ENCODE data around the gene KLK1.
"Not testable (repeated sequence)": the region's sequence is repeated elsewhere in the genome, so short reads cannot be mapped to it uniquely, and the experiment has no call there.

DNA sequence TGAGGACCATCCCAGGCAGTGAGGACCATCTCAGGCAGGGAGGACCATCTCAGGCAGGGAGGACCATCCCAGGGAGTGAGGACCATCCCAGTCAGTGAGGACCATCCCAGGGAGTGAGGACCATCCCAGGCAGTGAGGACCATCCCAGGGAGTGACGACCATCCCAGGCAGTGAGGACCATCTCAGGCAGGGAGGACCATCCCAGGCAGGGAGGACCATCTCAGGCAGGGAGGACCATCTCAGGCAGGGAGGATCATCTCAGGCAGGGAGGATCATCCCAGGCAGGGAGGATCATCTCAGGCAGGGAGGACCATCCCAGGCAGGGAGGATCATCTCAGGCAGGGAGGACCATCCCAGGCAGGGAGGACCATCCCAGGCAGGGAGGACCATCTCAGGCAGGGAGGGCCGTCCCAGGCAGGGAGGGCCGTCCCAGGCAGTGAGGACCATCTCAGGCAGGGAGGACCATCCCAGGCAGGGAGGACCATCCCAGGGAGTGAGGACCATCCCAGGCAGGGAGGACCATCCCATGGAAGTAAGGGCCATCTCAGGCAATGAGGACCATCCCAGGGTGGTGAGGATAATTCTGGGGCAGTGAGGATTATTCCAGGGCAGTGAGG, 11.9 kb downstream of the KLK1 start:
- TF ChIP-seq, protein P1, sequence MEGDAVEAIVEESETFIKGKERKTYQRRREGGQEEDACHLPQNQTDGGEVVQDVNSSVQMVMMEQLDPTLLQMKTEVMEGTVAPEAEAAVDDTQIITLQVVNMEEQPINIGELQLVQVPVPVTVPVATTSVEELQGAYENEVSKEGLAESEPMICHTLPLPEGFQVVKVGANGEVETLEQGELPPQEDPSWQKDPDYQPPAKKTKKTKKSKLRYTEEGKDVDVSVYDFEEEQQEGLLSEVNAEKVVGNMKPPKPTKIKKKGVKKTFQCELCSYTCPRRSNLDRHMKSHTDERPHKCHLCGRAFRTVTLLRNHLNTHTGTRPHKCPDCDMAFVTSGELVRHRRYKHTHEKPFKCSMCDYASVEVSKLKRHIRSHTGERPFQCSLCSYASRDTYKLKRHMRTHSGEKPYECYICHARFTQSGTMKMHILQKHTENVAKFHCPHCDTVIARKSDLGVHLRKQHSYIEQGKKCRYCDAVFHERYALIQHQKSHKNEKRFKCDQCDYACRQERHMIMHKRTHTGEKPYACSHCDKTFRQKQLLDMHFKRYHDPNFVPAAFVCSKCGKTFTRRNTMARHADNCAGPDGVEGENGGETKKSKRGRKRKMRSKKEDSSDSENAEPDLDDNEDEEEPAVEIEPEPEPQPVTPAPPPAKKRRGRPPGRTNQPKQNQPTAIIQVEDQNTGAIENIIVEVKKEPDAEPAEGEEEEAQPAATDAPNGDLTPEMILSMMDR (IDR thresholded peaks at IDR 0.05): not testable (repeated sequence)
- not testable (repeated sequence) for TF ChIP-seq POLR2A (IDR thresholded peaks at IDR 0.05; ENCODE audit: low read length); TFCP2L1 (CRISPR knock-in tag; IDR thresholded peaks at IDR 0.05); HDAC2 (IDR thresholded peaks at IDR 0.05); MAFK (IDR thresholded peaks at IDR 0.05; ENCODE audit: partially characterized antibody); PHF8 (IDR thresholded peaks at IDR 0.05; ENCODE audit: borderline replicate concordance, low read depth); HOXA7 (CRISPR knock-in tag; IDR thresholded peaks at IDR 0.05); EP300 (IDR thresholded peaks at IDR 0.05); RFX5 (IDR thresholded peaks at IDR 0.05); CEBPB (IDR thresholded peaks at IDR 0.05)
- TF ChIP-seq, protein P2, sequence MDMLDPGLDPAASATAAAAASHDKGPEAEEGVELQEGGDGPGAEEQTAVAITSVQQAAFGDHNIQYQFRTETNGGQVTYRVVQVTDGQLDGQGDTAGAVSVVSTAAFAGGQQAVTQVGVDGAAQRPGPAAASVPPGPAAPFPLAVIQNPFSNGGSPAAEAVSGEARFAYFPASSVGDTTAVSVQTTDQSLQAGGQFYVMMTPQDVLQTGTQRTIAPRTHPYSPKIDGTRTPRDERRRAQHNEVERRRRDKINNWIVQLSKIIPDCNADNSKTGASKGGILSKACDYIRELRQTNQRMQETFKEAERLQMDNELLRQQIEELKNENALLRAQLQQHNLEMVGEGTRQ (IDR thresholded peaks at IDR 0.05): not testable (repeated sequence)
- TF ChIP-seq, protein P3, sequence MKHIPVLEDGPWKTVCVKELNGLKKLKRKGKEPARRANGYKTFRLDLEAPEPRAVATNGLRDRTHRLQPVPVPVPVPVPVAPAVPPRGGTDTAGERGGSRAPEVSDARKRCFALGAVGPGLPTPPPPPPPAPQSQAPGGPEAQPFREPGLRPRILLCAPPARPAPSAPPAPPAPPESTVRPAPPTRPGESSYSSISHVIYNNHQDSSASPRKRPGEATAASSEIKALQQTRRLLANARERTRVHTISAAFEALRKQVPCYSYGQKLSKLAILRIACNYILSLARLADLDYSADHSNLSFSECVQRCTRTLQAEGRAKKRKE (CRISPR knock-in tag; IDR thresholded peaks at IDR 0.05; ENCODE audit: low read depth): not testable (repeated sequence)
- TF ChIP-seq, protein P4, sequence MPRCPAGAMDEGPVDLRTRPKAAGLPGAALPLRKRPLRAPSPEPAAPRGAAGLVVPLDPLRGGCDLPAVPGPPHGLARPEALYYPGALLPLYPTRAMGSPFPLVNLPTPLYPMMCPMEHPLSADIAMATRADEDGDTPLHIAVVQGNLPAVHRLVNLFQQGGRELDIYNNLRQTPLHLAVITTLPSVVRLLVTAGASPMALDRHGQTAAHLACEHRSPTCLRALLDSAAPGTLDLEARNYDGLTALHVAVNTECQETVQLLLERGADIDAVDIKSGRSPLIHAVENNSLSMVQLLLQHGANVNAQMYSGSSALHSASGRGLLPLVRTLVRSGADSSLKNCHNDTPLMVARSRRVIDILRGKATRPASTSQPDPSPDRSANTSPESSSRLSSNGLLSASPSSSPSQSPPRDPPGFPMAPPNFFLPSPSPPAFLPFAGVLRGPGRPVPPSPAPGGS (IDR thresholded peaks at IDR 0.05): not testable (repeated sequence)
- TF ChIP-seq, protein P5, sequence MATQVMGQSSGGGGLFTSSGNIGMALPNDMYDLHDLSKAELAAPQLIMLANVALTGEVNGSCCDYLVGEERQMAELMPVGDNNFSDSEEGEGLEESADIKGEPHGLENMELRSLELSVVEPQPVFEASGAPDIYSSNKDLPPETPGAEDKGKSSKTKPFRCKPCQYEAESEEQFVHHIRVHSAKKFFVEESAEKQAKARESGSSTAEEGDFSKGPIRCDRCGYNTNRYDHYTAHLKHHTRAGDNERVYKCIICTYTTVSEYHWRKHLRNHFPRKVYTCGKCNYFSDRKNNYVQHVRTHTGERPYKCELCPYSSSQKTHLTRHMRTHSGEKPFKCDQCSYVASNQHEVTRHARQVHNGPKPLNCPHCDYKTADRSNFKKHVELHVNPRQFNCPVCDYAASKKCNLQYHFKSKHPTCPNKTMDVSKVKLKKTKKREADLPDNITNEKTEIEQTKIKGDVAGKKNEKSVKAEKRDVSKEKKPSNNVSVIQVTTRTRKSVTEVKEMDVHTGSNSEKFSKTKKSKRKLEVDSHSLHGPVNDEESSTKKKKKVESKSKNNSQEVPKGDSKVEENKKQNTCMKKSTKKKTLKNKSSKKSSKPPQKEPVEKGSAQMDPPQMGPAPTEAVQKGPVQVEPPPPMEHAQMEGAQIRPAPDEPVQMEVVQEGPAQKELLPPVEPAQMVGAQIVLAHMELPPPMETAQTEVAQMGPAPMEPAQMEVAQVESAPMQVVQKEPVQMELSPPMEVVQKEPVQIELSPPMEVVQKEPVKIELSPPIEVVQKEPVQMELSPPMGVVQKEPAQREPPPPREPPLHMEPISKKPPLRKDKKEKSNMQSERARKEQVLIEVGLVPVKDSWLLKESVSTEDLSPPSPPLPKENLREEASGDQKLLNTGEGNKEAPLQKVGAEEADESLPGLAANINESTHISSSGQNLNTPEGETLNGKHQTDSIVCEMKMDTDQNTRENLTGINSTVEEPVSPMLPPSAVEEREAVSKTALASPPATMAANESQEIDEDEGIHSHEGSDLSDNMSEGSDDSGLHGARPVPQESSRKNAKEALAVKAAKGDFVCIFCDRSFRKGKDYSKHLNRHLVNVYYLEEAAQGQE (IDR thresholded peaks at IDR 0.05): not testable (repeated sequence)
